Testis (tissue), 3 donors: ENCODE data around the gene SHISAL1. TPM values are rescaled to one million over a fixed set of nuclear protein-coding genes. Genes with fewer than 3 reads are reported as not detected.

ENCODE experiments used
- DNase-seq: peaks from one replicate; pipeline ENCODE4 v3.0.0-alpha.2; 2019
- H3K27ac ChIP-seq, 2 donors: fragments of 200-600 bp; sonication (generic); one replicate each; pipeline ENCODE4 v1.5.1; 2019
- H3K27me3 ChIP-seq: fragments of 200-600 bp; sonication (generic); one replicate; pipeline ENCODE4 v1.5.1; 2019
- H3K36me3 ChIP-seq: fragments of 200-600 bp; sonication (generic); one replicate; pipeline ENCODE4 v1.5.1; 2017; ENCODE audit warnings: low read depth; ENCODE audit errors: missing control alignments
- H3K4me1 ChIP-seq: fragments of 200-600 bp; sonication (generic); one replicate; pipeline ENCODE4 v1.5.1; 2019
- H3K4me3 ChIP-seq, 2 donors: fragments of 200-600 bp; sonication (generic); one replicate each; pipeline ENCODE4 v1.5.1; 2017 to 2019
- H3K9me3 ChIP-seq: fragments of 200-600 bp; sonication (generic); one replicate; pipeline ENCODE4 v1.5.1; 2017
- CTCF ChIP-seq, 3 experiments: fragments of 450-650 bp in 2 of 3; fragments of 200-600 bp in 1 of 3; sonication (generic) in 1 of 3; IDR thresholded peaks; one replicate each; pipeline ENCODE4 v1.5.1; 2016 to 2019; ENCODE audit warnings: antibody characterized with exemption in 3 of 3, mild to moderate bottlenecking in 2 of 3, moderate library complexity in 1 of 3
- POLR2A ChIP-seq: fragments of 450-650 bp; IDR thresholded peaks from one replicate; pipeline ENCODE4 v1.6.1; 2017; ENCODE audit warnings: antibody characterized with exemption, mild to moderate bottlenecking, moderate library complexity
- whole genome bisulfite sequencing, 2 donors: methylation state at CpG; one replicate each; pipeline ENCODE4 v1.1.5; 2018; 5-methylcytosine and 5-hydroxymethylcytosine counted together
- intact Hi-C: fragments of 100-400 bp; cut with DNase I; formaldehyde crosslinking; loops from one replicate; pipeline ENCODE4 v1.15.1; 2023; ENCODE audit warnings: low total_unique reads
- polyA plus RNA-seq: library from polyadenylated mRNA; stranded (reverse); fragments of 350-450 nt; fragmentation: Illumina TruSeq; extraction: RNeasy Lipid Tissue Mini Kit (QIAGEN cat#74804); gene quantifications from one replicate; pipeline ENCODE4 v1.2.3, GENCODE V29; 2014; ENCODE audit warnings: low read depth, low replicate concordance; ENCODE audit not compliant: insufficient read depth
- total RNA-seq, 2 donors: library from RNA; depleted of rRNA; stranded (reverse); fragments of >200 nt; gene quantifications; one replicate each; pipeline ENCODE4 v1.2.3, GENCODE V29; 2016

SHISAL1 gene
- total and polyA plus RNA-seq, 3 donors from 2014 or later = 3.0 to 3.9 (median 3.1) TPM

GRCh38 chr22:44289414-44290171 is 23.2 kb downstream of the SHISAL1 start:
- Histone ChIP-seq H3K4me3 (no peak overlapping the region), H3K9me3 (no peaks in the 10 kb centered on the region), H3K27me3 (no peaks in the 10 kb centered on the region), H3K27ac (no peak overlapping the region), H3K4me1 (no peaks in the 10 kb centered on the region), H3K36me3 (no peaks in the 10 kb centered on the region)
- 76 to 82% methylated on average over 10 to 13 of the region's 13 CpGs for WGBS, 2 donors
- intact Hi-C loops = no loop called here
- DNase-seq = no peak
- TF ChIP-seq CTCF (IDR thresholded peaks at IDR 0.05) (no peak), POLR2A (no peak)

DNA sequence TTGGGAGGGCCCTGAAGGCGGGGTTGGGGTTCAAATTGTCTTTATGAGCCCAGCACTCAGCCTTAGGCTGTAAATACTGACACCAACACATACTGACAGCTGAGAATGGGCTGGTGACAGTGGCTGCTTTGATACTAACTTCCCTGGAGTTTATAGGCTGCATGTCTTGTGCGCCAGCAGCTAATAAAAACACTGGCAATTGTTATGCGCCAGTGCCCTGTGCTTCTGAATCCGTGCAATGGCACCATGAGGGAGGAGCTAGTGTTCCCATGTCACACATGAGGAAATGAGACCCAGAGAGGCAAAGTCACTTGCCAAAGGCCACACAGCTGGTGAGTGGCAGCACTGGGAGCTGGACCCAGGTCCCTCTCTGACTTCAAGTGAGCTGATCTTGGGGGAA is 23.8 kb downstream of the SHISAL1 start:
- H3K27me3 ChIP-seq = no peaks in the 10 kb centered on the region
- intact Hi-C loops = no loop called here
- H3K4me1 ChIP-seq = no peaks in the 10 kb centered on the region
- no peak for DNase-seq
- 67 to 91% methylated on average over 1 to 4 of the region's 4 CpGs for WGBS, 2 donors
- H3K4me3 ChIP-seq = no peak overlapping the region
- H3K9me3 ChIP-seq = no peaks in the 10 kb centered on the region
- no peaks in the 10 kb centered on the region for H3K36me3 ChIP-seq
- TF ChIP-seq CTCF (IDR thresholded peaks at IDR 0.05) = no peak
- no peak for TF ChIP-seq POLR2A
- H3K27ac ChIP-seq = no peak overlapping the region

GRCh38 chr22:44287741-44288140 is 25.0 kb downstream of the SHISAL1 start:
- no peaks in the 10 kb centered on the region for H3K36me3 ChIP-seq
- intact Hi-C loops = no loop called here
- WGBS, 2 donors = 76 to 77% methylated on average over 9 to 13 of the region's 13 CpGs
- no peaks in the 10 kb centered on the region for H3K9me3 ChIP-seq
- no peak overlapping the region for H3K4me3 ChIP-seq
- no peaks in the 10 kb centered on the region for H3K27me3 ChIP-seq
- H3K4me1 ChIP-seq = no peaks in the 10 kb centered on the region
- H3K27ac ChIP-seq = no peak overlapping the region
- DNase-seq = no peak
- no peak for TF ChIP-seq CTCF (IDR thresholded peaks at IDR 0.05)

DNA sequence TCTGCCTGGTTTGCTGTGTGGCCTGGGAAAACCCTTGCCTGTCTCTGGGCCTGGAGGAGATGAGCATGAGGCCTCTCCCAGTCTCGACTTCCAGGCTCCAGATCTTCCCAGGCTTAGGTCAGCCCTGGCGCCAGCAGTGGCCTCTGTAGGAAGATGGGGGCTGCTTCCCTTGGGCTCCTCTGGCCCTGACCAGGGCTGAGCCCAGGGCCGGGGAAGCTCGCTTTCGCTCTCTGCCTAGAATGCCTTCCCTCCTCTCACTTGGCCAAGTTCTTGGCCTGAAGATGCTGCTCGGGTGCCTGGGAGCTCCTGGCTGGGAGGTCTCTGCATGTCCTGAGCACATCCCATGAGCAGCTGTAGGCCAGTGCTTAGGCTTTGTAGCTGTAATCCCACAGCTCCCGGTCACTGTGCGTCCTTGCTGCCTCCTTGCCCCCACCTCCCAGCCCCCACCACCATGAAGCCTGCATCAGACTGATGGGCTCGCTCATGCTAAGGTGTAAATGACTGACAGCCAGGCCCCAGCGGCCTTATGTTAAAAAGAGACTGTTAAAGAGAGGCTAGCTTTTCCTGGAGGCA is 25.5 kb downstream of the SHISAL1 start:
- Histone ChIP-seq H3K27me3 (no peaks in the 10 kb centered on the region), H3K9me3 (no peaks in the 10 kb centered on the region), H3K36me3 (no peaks in the 10 kb centered on the region), H3K4me1 (no peaks in the 10 kb centered on the region), H3K27ac (no peak overlapping the region), H3K4me3 (no peak overlapping the region)
- WGBS, 2 donors = 66 to 73% methylated on average over 7 to 10 of the region's 10 CpGs
- DNase-seq = no peak
- no peak for TF ChIP-seq CTCF (IDR thresholded peaks at IDR 0.05)
- no peak for TF ChIP-seq POLR2A
- intact Hi-C loops = no loop called here

- no peak for DNase-seq
- no peak overlapping the region for H3K4me3 ChIP-seq
- intact Hi-C loops = no loop called here
These were observed 26.1 kb downstream of the SHISAL1 start for GRCh38 chr22:44286646-44287045.

More at GRCh38 chr22:44286646-44287045, 26.1 kb downstream of the SHISAL1 start:
- H3K4me1 ChIP-seq = no peaks in the 10 kb centered on the region
- TF ChIP-seq POLR2A (no peak), CTCF (IDR thresholded peaks at IDR 0.05) (no peak)
- WGBS, 2 donors = 88 to 100% methylated on average over 2 to 19 of the region's 19 CpGs
- no peaks in the 10 kb centered on the region for H3K27me3 ChIP-seq
- H3K36me3 ChIP-seq = no peaks in the 10 kb centered on the region
- no peaks in the 10 kb centered on the region for H3K9me3 ChIP-seq
- H3K27ac ChIP-seq = no peak overlapping the region
